Neural progenitor cell (in vitro differentiated cells): Measurements from ENCODE around the gene PAM.

ENCODE experiments used
- EZH2 ChIP-seq: fragments of 200-600 bp; sonication (generic); IDR thresholded peaks from 2 replicates; pipeline ENCODE4 v1.6.1; 2017; ENCODE audit warnings: antibody characterized with exemption, mild to moderate bottlenecking, moderate library complexity
- EZH2phosphoT487 ChIP-seq: fragments of 200-600 bp; sonication (generic); IDR thresholded peaks from 2 replicates; pipeline ENCODE4 v1.6.1; 2017; ENCODE audit warnings: antibody characterized with exemption
- TF ChIP-seq, protein P1 (sequence below): fragments of 200-600 bp; sonication (generic); IDR thresholded peaks from 2 replicates; pipeline ENCODE4 v1.5.1; 2017; ENCODE audit warnings: antibody characterized with exemption, mild to moderate bottlenecking

DNA sequence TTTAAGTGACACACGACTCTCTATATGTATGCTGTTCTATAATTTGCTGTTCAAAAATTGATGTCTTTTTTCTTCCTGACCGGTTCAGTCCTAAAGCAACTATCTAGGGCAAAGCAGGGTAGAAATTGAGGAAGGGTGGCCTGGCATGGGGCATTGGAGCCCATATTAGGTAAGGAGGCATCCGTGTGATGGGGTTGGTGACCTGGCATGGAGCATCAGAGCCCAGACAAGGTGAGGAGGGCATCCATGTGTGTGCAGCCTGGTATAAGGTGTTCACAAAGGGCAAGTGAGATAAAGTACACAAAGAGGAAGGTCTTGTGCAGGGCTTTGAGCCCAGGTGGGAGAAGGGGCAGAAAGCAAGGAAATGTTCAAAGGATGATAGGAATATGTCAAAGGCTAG is 104.9 kb downstream of the PAM start:
- TF ChIP-seq, protein P1, sequence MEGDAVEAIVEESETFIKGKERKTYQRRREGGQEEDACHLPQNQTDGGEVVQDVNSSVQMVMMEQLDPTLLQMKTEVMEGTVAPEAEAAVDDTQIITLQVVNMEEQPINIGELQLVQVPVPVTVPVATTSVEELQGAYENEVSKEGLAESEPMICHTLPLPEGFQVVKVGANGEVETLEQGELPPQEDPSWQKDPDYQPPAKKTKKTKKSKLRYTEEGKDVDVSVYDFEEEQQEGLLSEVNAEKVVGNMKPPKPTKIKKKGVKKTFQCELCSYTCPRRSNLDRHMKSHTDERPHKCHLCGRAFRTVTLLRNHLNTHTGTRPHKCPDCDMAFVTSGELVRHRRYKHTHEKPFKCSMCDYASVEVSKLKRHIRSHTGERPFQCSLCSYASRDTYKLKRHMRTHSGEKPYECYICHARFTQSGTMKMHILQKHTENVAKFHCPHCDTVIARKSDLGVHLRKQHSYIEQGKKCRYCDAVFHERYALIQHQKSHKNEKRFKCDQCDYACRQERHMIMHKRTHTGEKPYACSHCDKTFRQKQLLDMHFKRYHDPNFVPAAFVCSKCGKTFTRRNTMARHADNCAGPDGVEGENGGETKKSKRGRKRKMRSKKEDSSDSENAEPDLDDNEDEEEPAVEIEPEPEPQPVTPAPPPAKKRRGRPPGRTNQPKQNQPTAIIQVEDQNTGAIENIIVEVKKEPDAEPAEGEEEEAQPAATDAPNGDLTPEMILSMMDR: no peak
- TF ChIP-seq EZH2phosphoT487 (no peak), EZH2 (no peak)
